ENCODE results near the gene ATP1B4.

Gene ATP1B4

DNA sequence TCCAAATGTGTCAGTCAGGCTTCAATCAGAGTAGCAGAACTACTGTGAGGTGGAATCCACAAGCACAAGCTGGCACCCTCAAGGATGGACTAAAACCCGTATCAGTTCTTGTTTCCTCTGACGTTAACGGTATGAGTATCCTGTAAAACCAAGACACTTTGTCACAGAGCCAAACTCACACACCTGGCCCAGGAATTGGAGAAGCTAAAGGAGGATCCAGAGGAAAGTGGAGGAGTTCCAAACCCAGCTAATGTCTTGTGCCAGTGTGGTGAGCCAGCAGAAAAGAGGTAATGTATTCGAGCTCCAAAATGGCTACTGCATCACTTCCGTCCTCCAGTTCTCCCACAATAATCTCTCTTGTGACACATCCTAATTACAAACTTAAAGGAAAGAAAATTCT, 44.7 kb downstream of the ATP1B4 start:
- TF ChIP-seq, protein P1, sequence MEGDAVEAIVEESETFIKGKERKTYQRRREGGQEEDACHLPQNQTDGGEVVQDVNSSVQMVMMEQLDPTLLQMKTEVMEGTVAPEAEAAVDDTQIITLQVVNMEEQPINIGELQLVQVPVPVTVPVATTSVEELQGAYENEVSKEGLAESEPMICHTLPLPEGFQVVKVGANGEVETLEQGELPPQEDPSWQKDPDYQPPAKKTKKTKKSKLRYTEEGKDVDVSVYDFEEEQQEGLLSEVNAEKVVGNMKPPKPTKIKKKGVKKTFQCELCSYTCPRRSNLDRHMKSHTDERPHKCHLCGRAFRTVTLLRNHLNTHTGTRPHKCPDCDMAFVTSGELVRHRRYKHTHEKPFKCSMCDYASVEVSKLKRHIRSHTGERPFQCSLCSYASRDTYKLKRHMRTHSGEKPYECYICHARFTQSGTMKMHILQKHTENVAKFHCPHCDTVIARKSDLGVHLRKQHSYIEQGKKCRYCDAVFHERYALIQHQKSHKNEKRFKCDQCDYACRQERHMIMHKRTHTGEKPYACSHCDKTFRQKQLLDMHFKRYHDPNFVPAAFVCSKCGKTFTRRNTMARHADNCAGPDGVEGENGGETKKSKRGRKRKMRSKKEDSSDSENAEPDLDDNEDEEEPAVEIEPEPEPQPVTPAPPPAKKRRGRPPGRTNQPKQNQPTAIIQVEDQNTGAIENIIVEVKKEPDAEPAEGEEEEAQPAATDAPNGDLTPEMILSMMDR (IDR thresholded peaks at IDR 0.05) = no peak
- H3K27ac Mint-ChIP-seq = no peak overlapping the region
- H3K9me3 Mint-ChIP-seq = peaks cover 63% of the 10 kb centered on the region
- peaks cover 11% of the 10 kb centered on the region for H3K27me3 Mint-ChIP-seq (ENCODE audit: low read depth, poor library complexity)
- no peaks in the 10 kb centered on the region for H3K4me1 Mint-ChIP-seq
- H3K4me3 Mint-ChIP-seq = no peak overlapping the region
- no peak for DNase-seq
- no peaks in the 10 kb centered on the region for H3K36me3 Mint-ChIP-seq (ENCODE audit: low read depth)

DNA sequence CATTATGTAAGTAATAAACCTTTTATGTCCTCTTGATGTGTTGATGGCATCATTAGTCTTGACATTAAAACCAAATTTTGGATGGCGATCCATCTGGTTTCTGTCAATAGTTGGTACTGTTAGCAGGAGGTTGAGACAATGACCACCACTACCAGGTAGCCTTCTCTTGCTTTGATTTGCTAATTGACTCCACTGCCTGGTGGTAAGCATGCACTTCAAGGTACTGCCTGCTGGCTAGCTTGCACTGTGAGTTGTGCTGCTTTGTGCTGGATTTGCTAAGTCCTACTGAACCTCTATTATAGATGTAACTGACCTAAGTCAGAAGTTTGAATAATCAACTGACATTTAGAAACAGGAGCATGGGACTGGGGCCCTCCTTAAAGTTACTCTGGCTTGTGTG, 46.3 kb downstream of the ATP1B4 start:
- Mint-ChIP-seq H3K27ac (no peak overlapping the region), H3K9me3 (peaks cover 66% of the 10 kb centered on the region), H3K27me3 (ENCODE audit: low read depth, poor library complexity) (peaks cover 8% of the 10 kb centered on the region)

DNA sequence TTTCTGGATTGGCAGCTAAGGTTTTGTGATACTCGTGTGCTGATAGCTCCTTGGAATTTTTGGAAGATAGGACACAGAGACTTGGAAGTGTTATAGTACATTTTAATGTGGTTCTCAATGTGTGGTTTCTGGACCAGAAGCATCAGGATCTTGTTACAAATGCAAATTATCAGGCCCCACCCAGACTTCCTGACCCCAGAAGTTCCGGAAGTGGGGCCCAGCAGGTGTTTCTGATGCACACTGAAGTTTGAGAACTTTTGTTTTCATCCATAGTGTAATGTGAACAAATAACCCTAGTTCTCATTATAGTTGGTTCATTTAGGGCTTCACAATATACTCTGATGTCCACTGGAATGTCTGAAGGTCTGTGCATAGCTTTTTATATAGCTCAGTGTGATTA, 57.6 kb downstream of the ATP1B4 start:
- Mint-ChIP-seq H3K4me3 (no peak overlapping the region), H3K27ac (no peak overlapping the region), H3K4me1 (no peaks in the 10 kb centered on the region), H3K27me3 (ENCODE audit: low read depth, poor library complexity) (peaks cover 4% of the 10 kb centered on the region), H3K36me3 (ENCODE audit: low read depth) (no peaks in the 10 kb centered on the region), H3K9me3 (peaks cover 37% of the 10 kb centered on the region)
- DNase-seq = no peak
- TF ChIP-seq, protein P1 (IDR thresholded peaks at IDR 0.05) = no peak

More for the DNA sequence above, 46.3 kb downstream of the ATP1B4 start:
- H3K4me1 Mint-ChIP-seq = no peaks in the 10 kb centered on the region
- H3K36me3 Mint-ChIP-seq (ENCODE audit: low read depth) = no peaks in the 10 kb centered on the region
- DNase-seq = no peak
- TF ChIP-seq, protein P1 (IDR thresholded peaks at IDR 0.05) = no peak
- H3K4me3 Mint-ChIP-seq = no peak overlapping the region

DNA sequence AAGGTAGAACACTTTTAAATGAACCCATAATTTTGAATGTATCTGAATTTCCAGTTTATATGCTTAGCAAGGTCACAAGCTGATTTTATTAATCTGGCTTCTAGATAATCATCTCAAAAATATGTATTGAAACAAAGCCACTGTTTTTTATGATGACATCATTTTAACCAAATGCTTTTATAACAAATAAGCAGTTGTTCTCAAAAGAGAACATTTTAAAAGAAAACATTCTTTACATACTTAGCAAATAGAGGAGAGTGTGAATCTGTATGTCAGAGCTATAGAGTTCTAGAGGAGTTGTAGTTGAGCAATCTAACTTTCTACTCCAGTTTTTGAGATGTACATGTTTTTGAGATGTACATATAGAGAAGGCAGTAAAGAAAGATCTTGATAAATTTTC, 64.7 kb downstream of the ATP1B4 start:
- Mint-ChIP-seq H3K9me3 (peaks cover 10% of the 10 kb centered on the region), H3K4me1 (peaks cover 7% of the 10 kb centered on the region), H3K4me3 (no peak overlapping the region), H3K27me3 (ENCODE audit: low read depth, poor library complexity) (peaks cover 4% of the 10 kb centered on the region), H3K36me3 (ENCODE audit: low read depth) (no peaks in the 10 kb centered on the region), H3K27ac (no peak overlapping the region)
- TF ChIP-seq, protein P1 (IDR thresholded peaks at IDR 0.05) = no peak
- DNase-seq = no peak

DNA sequence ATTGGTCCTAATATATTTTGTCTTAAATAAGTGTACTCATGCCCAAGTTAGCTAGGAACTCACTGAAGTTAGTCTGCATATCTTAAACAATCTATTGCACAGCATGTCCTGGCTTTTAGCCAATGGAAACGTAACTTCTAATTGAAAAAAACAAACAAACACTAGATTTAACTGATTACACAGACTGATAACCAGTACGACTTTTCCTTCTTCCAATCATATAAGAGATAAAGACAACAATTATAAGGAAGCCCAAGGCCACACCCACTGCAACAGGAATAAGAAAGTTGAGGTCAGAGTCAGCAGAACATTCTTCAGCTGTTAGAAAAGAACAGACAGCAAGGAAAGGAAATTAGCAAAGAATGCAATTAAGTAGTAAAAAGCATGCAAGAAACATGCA, 66.4 kb downstream of the ATP1B4 start:
- H3K4me3 Mint-ChIP-seq = no peak overlapping the region
- H3K27me3 Mint-ChIP-seq (ENCODE audit: low read depth, poor library complexity) = peaks cover 4% of the 10 kb centered on the region
- H3K36me3 Mint-ChIP-seq (ENCODE audit: low read depth) = no peaks in the 10 kb centered on the region
- H3K27ac Mint-ChIP-seq = no peak overlapping the region
- no peak for DNase-seq
- peaks cover 7% of the 10 kb centered on the region for H3K4me1 Mint-ChIP-seq
- H3K9me3 Mint-ChIP-seq = peaks cover 20% of the 10 kb centered on the region
- TF ChIP-seq, protein P1 (IDR thresholded peaks at IDR 0.05) = no peak

DNA sequence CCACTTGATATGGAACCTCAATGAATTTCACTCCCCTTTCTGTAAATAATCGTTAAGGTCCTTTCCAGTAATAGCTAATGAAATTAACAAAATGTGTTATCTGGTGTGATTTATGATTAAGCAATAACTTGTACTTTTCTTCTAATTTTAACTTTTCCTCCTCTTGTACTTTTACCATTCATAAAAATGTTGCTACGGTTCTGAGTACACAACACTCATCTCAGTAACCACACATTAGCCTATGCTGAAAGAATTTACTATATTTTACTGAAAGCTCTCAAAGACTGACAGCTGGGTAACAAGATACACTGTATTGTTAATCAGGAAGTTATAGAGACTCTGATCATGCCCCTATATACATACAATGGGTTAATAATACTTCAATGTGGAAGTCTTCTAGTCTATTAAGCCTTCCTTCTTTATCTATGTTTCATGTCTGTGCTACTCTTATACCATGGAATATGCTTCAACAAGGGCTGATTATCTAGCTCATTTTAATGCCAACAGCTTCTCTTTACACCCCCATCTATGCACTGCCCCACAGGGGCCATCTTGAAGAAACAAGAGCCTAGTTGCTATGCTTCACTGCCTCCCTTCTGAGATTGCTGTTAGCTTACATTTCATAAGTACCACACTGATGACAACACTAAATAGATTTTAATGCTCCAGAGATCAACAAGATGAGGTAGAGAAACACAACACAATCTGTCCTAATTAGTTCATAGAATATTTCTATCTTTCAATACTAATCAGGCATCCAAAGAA, 68.1 kb downstream of the ATP1B4 start:
- Mint-ChIP-seq H3K4me1 (peaks cover 12% of the 10 kb centered on the region), H3K27ac (no peak overlapping the region), H3K36me3 (ENCODE audit: low read depth) (no peaks in the 10 kb centered on the region), H3K27me3 (ENCODE audit: low read depth, poor library complexity) (peaks cover 4% of the 10 kb centered on the region), H3K9me3 (peaks cover 17% of the 10 kb centered on the region), H3K4me3 (no peak overlapping the region)
- TF ChIP-seq, protein P1 (IDR thresholded peaks at IDR 0.05) = no peak
- no peak for DNase-seq
